DOHH2 (cell line): Measurements from ENCODE around the gene COMMD8.

Experiments
- H3F3A ChIP-seq: fragments of 200-600 bp; sonication (generic), shearing (Covaris generic); 2 replicates; pipeline ENCODE4 v1.6.0; 2016; ENCODE audit warnings: antibody characterized with exemption, mild to moderate bottlenecking; ENCODE audit not compliant: control insufficient read depth, insufficient read depth
- H3K27ac ChIP-seq: fragments of 200-600 bp; sonication (generic); 2 replicates; pipeline ENCODE4 v1.5.1; 2014; ENCODE audit warnings: low read depth, mild to moderate bottlenecking, low read length, moderate library complexity
- H3K27me3 ChIP-seq: fragments of 200-600 bp; sonication (generic); 2 replicates; pipeline ENCODE4 v1.6.1; 2014; ENCODE audit warnings: mild to moderate bottlenecking, low read length, mixed read lengths; ENCODE audit not compliant: control insufficient read depth
- H3K36me3 ChIP-seq: fragments of 200-600 bp; sonication (generic); 2 replicates; pipeline ENCODE4 v1.6.1; 2014; ENCODE audit warnings: mild to moderate bottlenecking, low read length, moderate library complexity, mixed read lengths; ENCODE audit not compliant: control insufficient read depth
- H3K4me1 ChIP-seq: fragments of 200-600 bp; sonication (generic); 2 replicates; pipeline ENCODE4 v1.6.1; 2014; ENCODE audit warnings: mild to moderate bottlenecking, low read length, mixed read lengths; ENCODE audit not compliant: control insufficient read depth
- H3K4me2 ChIP-seq: fragments of 200-600 bp; sonication (generic); 2 replicates; pipeline ENCODE4 v1.6.0; 2014; ENCODE audit warnings: mild to moderate bottlenecking, low read length, moderate library complexity
- H3K4me3 ChIP-seq: fragments of 200-600 bp; sonication (generic); 2 replicates; pipeline ENCODE4 v1.5.1; 2014; ENCODE audit warnings: mild to moderate bottlenecking, low read length, mixed read lengths
- H3K79me2 ChIP-seq: fragments of 200-600 bp; sonication (generic); 2 replicates; pipeline ENCODE4 v1.6.1; 2014; ENCODE audit warnings: mild to moderate bottlenecking, low read length, mixed read lengths; ENCODE audit not compliant: control insufficient read depth
- H3K9me2 ChIP-seq: fragments of 200-600 bp; sonication (generic); replicated peaks from 2 replicates; pipeline ENCODE4 v1.6.1; 2014; ENCODE audit warnings: mild to moderate bottlenecking, low read length, mixed read lengths; ENCODE audit not compliant: control insufficient read depth
- H3K9me3 ChIP-seq: fragments of 200-600 bp; sonication (generic); 2 replicates; pipeline ENCODE4 v1.6.1; 2014; ENCODE audit warnings: antibody characterized with exemption, low read length, mixed read lengths; ENCODE audit not compliant: control insufficient read depth, insufficient read depth
- H4K20me1 ChIP-seq: fragments of 200-600 bp; sonication (generic); 2 replicates; pipeline ENCODE4 v1.6.0; 2014; ENCODE audit warnings: low read depth, mild to moderate bottlenecking, antibody characterized with exemption, low read length, moderate library complexity; ENCODE audit not compliant: control insufficient read depth, insufficient read depth
- EZH2phosphoT487 ChIP-seq: fragments of 200-600 bp; sonication (generic); IDR thresholded peaks from 2 replicates; pipeline ENCODE4 v1.6.1; 2017; ENCODE audit warnings: borderline replicate concordance, mild to moderate bottlenecking, antibody characterized with exemption, low read length, moderate library complexity, mixed read lengths
- TF ChIP-seq, protein P1 (sequence below): fragments of 200-600 bp; sonication (generic); IDR thresholded peaks from one replicate; pipeline ENCODE4 v1.5.1; 2014; ENCODE audit warnings: antibody characterized with exemption, mild to moderate bottlenecking, low read depth, low read length; ENCODE audit not compliant: poor library complexity, severe bottlenecking

COMMD8 gene

DNA sequence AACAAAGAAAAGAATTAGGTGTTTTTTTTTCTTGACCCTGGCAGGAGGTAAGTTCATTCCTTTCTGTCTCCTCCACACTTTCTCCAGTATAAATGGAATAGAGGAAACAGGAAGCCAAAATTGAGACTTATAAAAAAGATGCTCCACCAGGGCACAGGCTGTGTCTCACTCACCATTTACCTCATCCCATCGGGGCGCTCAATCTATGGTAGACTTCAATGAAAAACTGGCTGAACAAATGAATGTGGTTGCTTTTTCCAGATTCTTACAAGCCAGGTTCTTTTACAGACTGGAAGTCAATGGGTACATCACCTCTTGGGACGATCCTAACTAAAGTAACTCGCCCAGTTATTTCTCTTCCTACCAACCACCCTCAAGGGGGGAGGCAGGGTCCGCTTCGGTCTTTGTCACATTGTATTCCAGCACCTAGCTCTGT, 685 bp downstream of the COMMD8 start:
- no peak for TF ChIP-seq EZH2phosphoT487
- TF ChIP-seq, protein P1, sequence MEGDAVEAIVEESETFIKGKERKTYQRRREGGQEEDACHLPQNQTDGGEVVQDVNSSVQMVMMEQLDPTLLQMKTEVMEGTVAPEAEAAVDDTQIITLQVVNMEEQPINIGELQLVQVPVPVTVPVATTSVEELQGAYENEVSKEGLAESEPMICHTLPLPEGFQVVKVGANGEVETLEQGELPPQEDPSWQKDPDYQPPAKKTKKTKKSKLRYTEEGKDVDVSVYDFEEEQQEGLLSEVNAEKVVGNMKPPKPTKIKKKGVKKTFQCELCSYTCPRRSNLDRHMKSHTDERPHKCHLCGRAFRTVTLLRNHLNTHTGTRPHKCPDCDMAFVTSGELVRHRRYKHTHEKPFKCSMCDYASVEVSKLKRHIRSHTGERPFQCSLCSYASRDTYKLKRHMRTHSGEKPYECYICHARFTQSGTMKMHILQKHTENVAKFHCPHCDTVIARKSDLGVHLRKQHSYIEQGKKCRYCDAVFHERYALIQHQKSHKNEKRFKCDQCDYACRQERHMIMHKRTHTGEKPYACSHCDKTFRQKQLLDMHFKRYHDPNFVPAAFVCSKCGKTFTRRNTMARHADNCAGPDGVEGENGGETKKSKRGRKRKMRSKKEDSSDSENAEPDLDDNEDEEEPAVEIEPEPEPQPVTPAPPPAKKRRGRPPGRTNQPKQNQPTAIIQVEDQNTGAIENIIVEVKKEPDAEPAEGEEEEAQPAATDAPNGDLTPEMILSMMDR, result no peak
- peaks cover 11% of the 10 kb centered on the region for H3F3A ChIP-seq
- H4K20me1 ChIP-seq, result no peaks in the 10 kb centered on the region
- H3K9me2 ChIP-seq, result no peaks in the 10 kb centered on the region
- peaks cover 28% of the 10 kb centered on the region for H3K79me2 ChIP-seq
- no peaks in the 10 kb centered on the region for H3K27me3 ChIP-seq
- peaks cover 6% of the 10 kb centered on the region; the same call in 1 of the 2 replicates for H3K9me3 ChIP-seq
- peak overlapping the region; percentile 96 for H3K4me2 ChIP-seq
- peaks cover 38% of the 10 kb centered on the region for H3K36me3 ChIP-seq
- H3K4me1 ChIP-seq, result peaks cover 56% of the 10 kb centered on the region
- peak overlapping the region; percentile 89 for H3K4me3 ChIP-seq
- H3K27ac ChIP-seq, result peak overlapping the region; percentile 83

DNA sequence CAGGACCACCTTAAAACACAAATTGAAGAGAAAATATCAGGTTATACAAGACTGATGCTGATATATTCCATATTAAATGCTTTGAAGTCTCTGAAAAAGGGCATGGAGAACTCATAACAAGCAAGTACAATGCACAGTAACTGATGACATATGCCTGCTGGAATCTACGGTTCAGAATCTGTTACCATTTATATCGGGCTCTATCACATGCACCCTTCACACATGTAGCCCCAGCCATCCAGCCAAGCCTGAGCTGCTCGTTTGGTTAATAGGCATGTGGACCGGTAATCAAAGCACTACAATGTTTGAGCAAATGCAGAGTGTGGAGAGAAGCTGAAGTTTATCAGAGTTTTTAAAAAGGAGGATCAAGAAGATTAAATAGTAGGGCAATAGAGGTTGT, 11.8 kb downstream of the COMMD8 start:
- no peak for TF ChIP-seq EZH2phosphoT487
- TF ChIP-seq, protein P1, result no peak
- Histone ChIP-seq H3K27me3 (no peaks in the 10 kb centered on the region), H3K36me3 (peaks cover 57% of the 10 kb centered on the region), H4K20me1 (no peaks in the 10 kb centered on the region), H3K79me2 (no peaks in the 10 kb centered on the region), H3K4me2 (no peak overlapping the region), H3F3A (0 out of 2 replicates have a peak, but pooled peaks cover 12% of the 10 kb centered on the region), H3K4me1 (no peaks in the 10 kb centered on the region), H3K4me3 (no peak overlapping the region), H3K9me3 (no peaks in the 10 kb centered on the region), H3K27ac (no peak overlapping the region), H3K9me2 (no peaks in the 10 kb centered on the region)

DNA sequence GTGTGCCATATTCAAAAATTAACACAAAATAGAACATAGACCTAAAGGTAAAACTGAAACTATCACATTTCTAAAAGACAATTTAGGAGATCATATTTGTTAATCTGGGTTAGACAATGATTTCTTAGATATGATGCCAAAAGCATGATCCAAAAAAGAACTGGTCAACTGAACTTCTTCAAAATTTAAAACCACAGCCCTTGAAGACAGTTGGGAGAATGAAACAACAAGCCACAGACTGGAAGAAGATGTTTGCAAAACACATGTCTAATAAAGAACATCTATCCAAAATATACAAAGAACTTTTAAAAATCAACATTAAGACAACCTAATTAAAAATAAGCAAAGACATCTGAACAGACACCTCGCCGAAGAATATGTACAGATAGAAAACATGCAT, 19.5 kb downstream of the COMMD8 start:
- no peaks in the 10 kb centered on the region for H3K27me3 ChIP-seq
- no peaks in the 10 kb centered on the region for H4K20me1 ChIP-seq
- TF ChIP-seq, protein P1, result no peak
- no peak for TF ChIP-seq EZH2phosphoT487
- no peaks in the 10 kb centered on the region for H3K79me2 ChIP-seq
- H3F3A ChIP-seq, result peaks cover 2% of the 10 kb centered on the region; the same call in 1 of the 2 replicates
- no peak overlapping the region for H3K27ac ChIP-seq
- H3K4me3 ChIP-seq, result no peak overlapping the region
- no peaks in the 10 kb centered on the region for H3K9me3 ChIP-seq
- H3K9me2 ChIP-seq, result no peaks in the 10 kb centered on the region
- H3K4me2 ChIP-seq, result no peak overlapping the region; the same call in 1 of the 2 replicates
- no peaks in the 10 kb centered on the region for H3K36me3 ChIP-seq
- H3K4me1 ChIP-seq, result peaks cover 17% of the 10 kb centered on the region
